ENCODE data around the gene ARL4C.
A peak's percentile ranks its signal among the peaks of the same experiment; 100 is the strongest.

ARL4C gene

GRCh38 chr2:234450431-234451124 lies 46.3 kb downstream of the ARL4C start:
- no peak overlapping the region for H3K4me3 Mint-ChIP-seq
- no peaks in the 10 kb centered on the region for H3K9me3 Mint-ChIP-seq
- H3K27me3 Mint-ChIP-seq = no peaks in the 10 kb centered on the region
- H3K36me3 Mint-ChIP-seq (ENCODE audit: low read depth) = peaks cover 8% of the 10 kb centered on the region
- H3K4me1 Mint-ChIP-seq (ENCODE audit: low read depth) = peaks cover 98% of the 10 kb centered on the region
- peak overlapping the region; percentile 47 for H3K27ac Mint-ChIP-seq

DNA sequence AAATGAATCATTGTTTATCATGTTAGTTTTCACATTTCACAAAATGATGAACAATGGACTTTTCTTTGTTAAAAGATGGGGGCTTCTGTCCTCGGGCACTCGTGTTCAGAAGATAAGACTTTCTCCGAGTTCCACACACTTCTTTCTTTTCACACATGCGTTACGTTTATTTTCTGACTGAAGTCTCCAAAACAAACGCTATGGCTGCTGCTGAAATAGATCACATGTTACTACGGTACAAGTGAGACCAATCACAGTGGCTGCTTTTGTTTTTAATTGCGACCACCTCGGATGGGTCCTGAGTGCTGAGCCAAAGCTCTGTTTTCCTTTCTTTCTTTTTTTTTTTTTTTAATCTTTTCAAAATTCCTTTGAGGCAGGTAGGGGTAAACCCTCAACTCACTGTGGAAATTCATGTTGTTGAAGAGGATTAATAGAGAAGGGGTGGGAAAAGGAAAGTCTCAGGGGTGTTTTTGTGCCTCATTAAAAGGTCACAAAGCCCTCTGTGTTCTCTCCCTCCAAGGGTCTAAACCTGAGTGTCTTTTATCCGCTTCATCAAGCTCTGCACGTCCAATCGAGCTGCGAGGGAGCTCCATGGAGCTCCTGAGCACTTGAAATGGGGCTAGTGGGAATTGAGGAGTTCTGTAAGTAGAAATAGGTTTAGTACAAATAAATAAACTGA lies 48.2 kb downstream of the ARL4C start:
- peaks cover 12% of the 10 kb centered on the region for H3K36me3 Mint-ChIP-seq (ENCODE audit: low read depth)
- no peak overlapping the region for H3K4me3 Mint-ChIP-seq
- no peaks in the 10 kb centered on the region for H3K9me3 Mint-ChIP-seq
- H3K27ac Mint-ChIP-seq = no peak overlapping the region
- H3K4me1 Mint-ChIP-seq (ENCODE audit: low read depth) = peaks cover 96% of the 10 kb centered on the region
- H3K27me3 Mint-ChIP-seq = no peaks in the 10 kb centered on the region

DNA sequence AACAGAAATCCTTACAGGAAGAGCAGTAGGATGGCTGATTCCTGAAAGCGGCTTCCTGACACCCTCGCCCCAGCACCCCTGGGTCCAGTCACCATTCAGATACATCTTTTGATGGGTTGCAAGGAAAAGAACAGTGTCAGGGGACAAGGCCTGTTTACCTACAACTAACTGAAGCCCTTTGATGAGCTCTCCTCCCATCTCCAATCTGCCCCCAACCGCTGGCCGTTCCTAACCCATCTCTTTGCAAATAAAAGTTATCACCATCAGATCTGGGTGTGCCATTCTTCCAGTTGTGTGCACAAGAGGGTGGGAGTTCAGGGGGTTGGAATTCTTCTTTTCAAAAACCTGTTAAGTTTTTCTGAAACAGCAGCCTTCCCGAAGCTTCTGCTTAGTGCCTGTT lies 48.9 kb downstream of the ARL4C start:
- peaks cover 96% of the 10 kb centered on the region for H3K4me1 Mint-ChIP-seq (ENCODE audit: low read depth)
- H3K4me3 Mint-ChIP-seq = no peak overlapping the region
- no peak overlapping the region for H3K27ac Mint-ChIP-seq
- H3K9me3 Mint-ChIP-seq = no peaks in the 10 kb centered on the region
- peaks cover 12% of the 10 kb centered on the region for H3K36me3 Mint-ChIP-seq (ENCODE audit: low read depth)
- H3K27me3 Mint-ChIP-seq = no peaks in the 10 kb centered on the region

DNA sequence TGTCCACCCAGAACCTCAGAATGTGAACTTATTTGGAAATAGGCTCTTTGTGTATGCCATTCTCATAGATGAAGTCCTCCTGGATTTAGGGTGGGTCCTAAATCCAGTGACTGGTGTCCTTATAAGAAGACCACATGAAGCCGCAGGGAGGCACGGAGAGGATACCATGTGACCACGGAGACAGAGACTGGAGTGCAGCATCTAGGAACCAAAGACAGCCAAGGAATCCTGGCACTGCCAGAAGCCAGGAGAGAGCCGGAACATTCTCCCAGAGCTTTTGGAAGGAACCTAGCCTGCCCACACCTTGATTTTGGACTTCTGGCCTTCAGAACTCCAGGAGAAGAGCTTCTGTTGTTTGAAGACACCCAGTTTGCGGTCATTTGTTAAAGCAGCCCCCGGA lies 49.7 kb downstream of the ARL4C start:
- Mint-ChIP-seq H3K9me3 (no peaks in the 10 kb centered on the region), H3K4me3 (peak overlapping the region; percentile 79), H3K27me3 (no peaks in the 10 kb centered on the region), H3K36me3 (ENCODE audit: low read depth) (peaks cover 12% of the 10 kb centered on the region), H3K27ac (peak overlapping the region; percentile 99), H3K4me1 (ENCODE audit: low read depth) (peaks cover 96% of the 10 kb centered on the region)

- no peaks in the 10 kb centered on the region for H3K27me3 Mint-ChIP-seq
- H3K9me3 Mint-ChIP-seq = no peaks in the 10 kb centered on the region
- peaks cover 95% of the 10 kb centered on the region for H3K4me1 Mint-ChIP-seq (ENCODE audit: low read depth)
- peaks cover 12% of the 10 kb centered on the region for H3K36me3 Mint-ChIP-seq (ENCODE audit: low read depth)
- H3K4me3 Mint-ChIP-seq = peak overlapping the region; percentile 79
- peak overlapping the region; percentile 99 for H3K27ac Mint-ChIP-seq
These were observed 50.3 kb downstream of the ARL4C start for GRCh38 chr2:234446404-234447076.

- no peaks in the 10 kb centered on the region for H3K27me3 Mint-ChIP-seq
- H3K9me3 Mint-ChIP-seq = no peaks in the 10 kb centered on the region
- H3K36me3 Mint-ChIP-seq (ENCODE audit: low read depth) = peaks cover 8% of the 10 kb centered on the region
- peak overlapping the region; percentile 57 for H3K4me3 Mint-ChIP-seq
- H3K27ac Mint-ChIP-seq = peak overlapping the region; percentile 95
- H3K4me1 Mint-ChIP-seq (ENCODE audit: low read depth) = peaks cover 85% of the 10 kb centered on the region
These were observed 52.0 kb downstream of the ARL4C start for GRCh38 chr2:234444893-234445292.

DNA sequence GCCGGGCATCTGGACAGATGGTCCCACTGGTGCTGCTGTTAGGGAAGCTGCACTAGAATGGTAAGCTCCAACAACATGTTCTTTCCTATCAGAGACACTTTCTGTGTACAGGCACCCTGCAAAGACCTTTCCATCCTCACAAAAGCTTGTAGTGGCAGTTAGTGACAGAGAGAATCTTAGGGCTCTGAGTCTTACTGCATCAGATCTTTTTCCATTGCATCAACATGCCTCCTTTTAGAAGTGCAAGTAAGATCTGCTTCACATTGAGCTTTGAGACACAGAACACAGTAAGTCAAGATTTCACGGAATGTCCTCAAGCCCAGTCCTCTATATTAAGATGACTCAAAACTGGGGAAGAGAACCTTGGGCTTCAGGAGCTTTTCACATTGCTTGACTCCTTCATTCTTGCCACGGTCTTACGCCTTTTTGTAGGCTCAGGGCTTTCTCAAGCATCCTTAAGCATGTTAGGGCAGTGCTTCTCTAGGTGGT lies 52.6 kb downstream of the ARL4C start:
- Mint-ChIP-seq H3K4me3 (peak overlapping the region; percentile 57), H3K4me1 (ENCODE audit: low read depth) (peaks cover 86% of the 10 kb centered on the region), H3K27me3 (no peaks in the 10 kb centered on the region), H3K27ac (peak overlapping the region; percentile 95), H3K36me3 (ENCODE audit: low read depth) (peaks cover 8% of the 10 kb centered on the region), H3K9me3 (no peaks in the 10 kb centered on the region)

Measured in stimulated activated naive CD8-positive, alpha-beta T cell treated with anti-CD3 and anti-CD28 coated beads, Interleukin-15, Interleukin-2, amounts not matched to agents 100 ng/mL and 50 ng/mL, for 24 hours (primary cell).